Measurements from ENCODE around the gene TOMT. TPM values are rescaled to one million over a fixed set of nuclear protein-coding genes. Genes with fewer than 3 reads are reported as not detected.

TOMT gene
- total and polyA plus RNA-seq, 2 experiments from 2014 or later = not detected

DNA sequence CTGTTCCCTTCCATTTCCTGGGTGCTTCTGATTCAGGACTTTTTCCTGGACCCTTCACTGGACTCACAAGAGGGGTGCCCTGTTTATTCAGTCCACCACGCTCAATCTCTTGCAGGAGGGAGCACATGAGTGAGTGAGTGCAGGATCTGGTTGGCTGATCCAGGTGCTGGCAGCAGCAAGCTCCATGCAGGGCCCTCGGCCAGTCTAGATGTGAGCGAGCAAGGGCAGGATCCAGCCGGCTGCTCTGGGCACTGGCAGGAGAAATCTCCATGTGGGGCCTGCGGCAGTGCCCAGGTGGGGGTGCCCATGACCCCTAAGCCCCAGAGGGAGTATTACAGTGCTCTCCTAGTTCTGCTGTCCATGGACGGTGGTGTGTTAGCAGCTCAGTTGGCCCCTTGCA, 18.3 kb downstream of the TOMT start:
- H3K9me2 ChIP-seq (replicated peaks; ENCODE audit: insufficient read depth) = no peaks in the 10 kb centered on the region
- H3K4me3 ChIP-seq = no peak overlapping the region
- no peaks in the 10 kb centered on the region for H3K9me3 ChIP-seq (ENCODE audit: low read depth)
- DNase-seq (ENCODE audit: low spot score) = no peak
- no peaks in the 10 kb centered on the region for H3K79me2 ChIP-seq
- no peaks in the 10 kb centered on the region for H3K27me3 ChIP-seq
- no peaks in the 10 kb centered on the region for H3K36me3 ChIP-seq (replicated peaks; ENCODE audit: insufficient read depth, low read depth)
- TF ChIP-seq, protein P1, sequence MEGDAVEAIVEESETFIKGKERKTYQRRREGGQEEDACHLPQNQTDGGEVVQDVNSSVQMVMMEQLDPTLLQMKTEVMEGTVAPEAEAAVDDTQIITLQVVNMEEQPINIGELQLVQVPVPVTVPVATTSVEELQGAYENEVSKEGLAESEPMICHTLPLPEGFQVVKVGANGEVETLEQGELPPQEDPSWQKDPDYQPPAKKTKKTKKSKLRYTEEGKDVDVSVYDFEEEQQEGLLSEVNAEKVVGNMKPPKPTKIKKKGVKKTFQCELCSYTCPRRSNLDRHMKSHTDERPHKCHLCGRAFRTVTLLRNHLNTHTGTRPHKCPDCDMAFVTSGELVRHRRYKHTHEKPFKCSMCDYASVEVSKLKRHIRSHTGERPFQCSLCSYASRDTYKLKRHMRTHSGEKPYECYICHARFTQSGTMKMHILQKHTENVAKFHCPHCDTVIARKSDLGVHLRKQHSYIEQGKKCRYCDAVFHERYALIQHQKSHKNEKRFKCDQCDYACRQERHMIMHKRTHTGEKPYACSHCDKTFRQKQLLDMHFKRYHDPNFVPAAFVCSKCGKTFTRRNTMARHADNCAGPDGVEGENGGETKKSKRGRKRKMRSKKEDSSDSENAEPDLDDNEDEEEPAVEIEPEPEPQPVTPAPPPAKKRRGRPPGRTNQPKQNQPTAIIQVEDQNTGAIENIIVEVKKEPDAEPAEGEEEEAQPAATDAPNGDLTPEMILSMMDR (IDR thresholded peaks at IDR 0.05; ENCODE audit: poor library complexity) = no peak
- TF ChIP-seq EZH2 (IDR thresholded peaks at IDR 0.05; ENCODE audit: borderline replicate concordance) = no peak
- TF ChIP-seq EZH2phosphoT487 (IDR thresholded peaks at IDR 0.05; ENCODE audit: low read depth, severe bottlenecking, unreplicated experiment) = no peak
- WGBS (ENCODE audit: low lambda C conversion rate, missing lambda C conversion rate) = 95% methylated on average over 6 of the region's 6 CpGs
- no peak overlapping the region for H3K27ac ChIP-seq
- no peak overlapping the region for H2AFZ ChIP-seq
- H3K4me2 ChIP-seq = no peak overlapping the region
- peaks cover 4% of the 10 kb centered on the region for H3K4me1 ChIP-seq (ENCODE audit: insufficient read depth)
- no peaks in the 10 kb centered on the region for H4K20me1 ChIP-seq (ENCODE audit: insufficient read depth, poor library complexity, severe bottlenecking)

DNA sequence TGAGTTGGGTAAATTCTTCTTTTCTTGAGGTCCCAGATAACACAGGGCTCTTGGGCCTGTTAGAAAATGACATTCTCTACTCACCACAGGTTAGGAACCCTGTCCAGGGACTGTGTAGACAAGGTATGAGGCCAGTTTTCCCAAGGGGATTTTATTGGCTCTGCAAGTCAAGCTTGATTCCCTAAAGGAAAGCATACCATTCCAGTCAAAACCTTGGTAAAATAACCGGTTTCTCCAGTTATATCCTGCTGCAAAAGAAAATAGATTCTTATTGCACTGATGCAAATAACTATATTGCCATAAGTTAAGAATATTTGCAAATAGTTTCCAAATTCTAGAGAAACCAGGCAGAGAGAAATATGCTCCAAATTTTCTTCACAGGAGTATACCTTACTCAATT, 20.2 kb downstream of the TOMT start:
- no peaks in the 10 kb centered on the region for H3K9me2 ChIP-seq (replicated peaks; ENCODE audit: insufficient read depth)
- TF ChIP-seq, protein P1 (IDR thresholded peaks at IDR 0.05; ENCODE audit: poor library complexity) = no peak
- TF ChIP-seq EZH2 (IDR thresholded peaks at IDR 0.05; ENCODE audit: borderline replicate concordance) (no peak), EZH2phosphoT487 (IDR thresholded peaks at IDR 0.05; ENCODE audit: low read depth, severe bottlenecking, unreplicated experiment) (no peak)
- peaks cover 4% of the 10 kb centered on the region for H3K4me1 ChIP-seq (ENCODE audit: insufficient read depth)
- H3K36me3 ChIP-seq (replicated peaks; ENCODE audit: insufficient read depth, low read depth) = no peaks in the 10 kb centered on the region
- H2AFZ ChIP-seq = no peak overlapping the region
- no peaks in the 10 kb centered on the region for H3K79me2 ChIP-seq
- WGBS (ENCODE audit: low lambda C conversion rate, missing lambda C conversion rate) = 88% methylated on average over 1 of the region's 1 CpG
- H3K4me2 ChIP-seq = no peak overlapping the region
- H3K9me3 ChIP-seq (ENCODE audit: low read depth) = no peaks in the 10 kb centered on the region
- no peaks in the 10 kb centered on the region for H3K27me3 ChIP-seq
- DNase-seq (ENCODE audit: low spot score) = no peak
- no peaks in the 10 kb centered on the region for H4K20me1 ChIP-seq (ENCODE audit: insufficient read depth, poor library complexity, severe bottlenecking)
- H3K4me3 ChIP-seq = no peak overlapping the region
- no peak overlapping the region for H3K27ac ChIP-seq

DNA sequence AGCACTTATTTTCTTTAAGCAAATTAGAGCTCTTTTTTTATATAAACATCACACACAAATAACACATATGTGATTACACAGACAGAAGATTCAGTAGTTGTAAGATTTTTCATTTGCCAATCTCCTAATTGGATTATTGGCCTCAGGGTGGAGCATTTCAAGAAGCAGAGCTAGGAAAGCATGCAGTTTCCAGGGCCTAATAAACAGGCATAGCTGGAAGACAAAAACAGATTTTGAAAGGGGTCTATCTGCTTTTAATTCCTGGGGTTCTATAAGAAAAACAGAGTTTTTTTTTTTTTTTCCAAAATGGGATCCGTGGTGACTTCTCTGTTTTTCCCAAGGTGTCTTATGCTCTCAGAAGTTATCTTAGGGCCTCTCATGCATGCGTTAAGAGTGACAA, 22.2 kb downstream of the TOMT start:
- no peaks in the 10 kb centered on the region for H4K20me1 ChIP-seq (ENCODE audit: insufficient read depth, poor library complexity, severe bottlenecking)
- TF ChIP-seq EZH2 (IDR thresholded peaks at IDR 0.05; ENCODE audit: borderline replicate concordance) (no peak), EZH2phosphoT487 (IDR thresholded peaks at IDR 0.05; ENCODE audit: low read depth, severe bottlenecking, unreplicated experiment) (no peak)
- TF ChIP-seq, protein P1 (IDR thresholded peaks at IDR 0.05; ENCODE audit: poor library complexity) = no peak
- H3K9me3 ChIP-seq (ENCODE audit: low read depth) = no peaks in the 10 kb centered on the region
- no peaks in the 10 kb centered on the region for H3K9me2 ChIP-seq (replicated peaks; ENCODE audit: insufficient read depth)
- DNase-seq (ENCODE audit: low spot score) = no peak
- no peak overlapping the region for H3K4me3 ChIP-seq
- H3K4me2 ChIP-seq = no peak overlapping the region
- H3K36me3 ChIP-seq (replicated peaks; ENCODE audit: insufficient read depth, low read depth) = no peaks in the 10 kb centered on the region
- H3K79me2 ChIP-seq = no peaks in the 10 kb centered on the region
- H3K4me1 ChIP-seq (ENCODE audit: insufficient read depth) = peaks cover 2% of the 10 kb centered on the region
- H3K27ac ChIP-seq = no peak overlapping the region
- peaks cover 3% of the 10 kb centered on the region for H3K27me3 ChIP-seq
- no peak overlapping the region for H2AFZ ChIP-seq
- 51% methylated on average over 2 of the region's 2 CpGs for WGBS (ENCODE audit: low lambda C conversion rate, missing lambda C conversion rate)

DNA sequence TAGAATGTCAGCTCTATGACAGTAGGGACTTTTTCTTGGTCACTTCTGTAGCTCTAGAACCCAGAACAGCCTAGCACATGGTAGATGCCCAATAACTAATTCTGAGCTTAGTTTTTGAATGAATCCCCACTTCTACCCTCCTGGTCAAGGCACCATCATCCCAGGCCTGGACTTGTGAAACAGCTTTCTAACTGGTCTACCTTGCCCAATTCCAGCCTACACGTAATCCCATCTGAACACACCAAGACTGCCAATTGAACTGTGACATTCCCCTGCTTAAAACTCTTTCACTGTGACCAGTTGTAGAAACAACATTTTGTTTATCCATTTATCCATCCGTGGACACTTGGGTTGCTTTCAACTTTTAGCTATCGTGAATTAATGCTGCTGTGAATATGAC, 23.7 kb downstream of the TOMT start:
- no peaks in the 10 kb centered on the region for H3K9me2 ChIP-seq (replicated peaks; ENCODE audit: insufficient read depth)
- TF ChIP-seq EZH2phosphoT487 (IDR thresholded peaks at IDR 0.05; ENCODE audit: low read depth, severe bottlenecking, unreplicated experiment) (no peak), EZH2 (IDR thresholded peaks at IDR 0.05; ENCODE audit: borderline replicate concordance) (no peak)
- TF ChIP-seq, protein P1 (IDR thresholded peaks at IDR 0.05; ENCODE audit: poor library complexity) = no peak
- H3K4me2 ChIP-seq = no peak overlapping the region
- no peaks in the 10 kb centered on the region for H3K36me3 ChIP-seq (replicated peaks; ENCODE audit: insufficient read depth, low read depth)
- no peaks in the 10 kb centered on the region for H3K4me1 ChIP-seq (ENCODE audit: insufficient read depth)
- no peaks in the 10 kb centered on the region for H3K9me3 ChIP-seq (ENCODE audit: low read depth)
- H4K20me1 ChIP-seq (ENCODE audit: insufficient read depth, poor library complexity, severe bottlenecking) = no peaks in the 10 kb centered on the region
- H2AFZ ChIP-seq = no peak overlapping the region
- WGBS (ENCODE audit: low lambda C conversion rate, missing lambda C conversion rate) = 79% methylated on average over 3 of the region's 3 CpGs
- H3K79me2 ChIP-seq = no peaks in the 10 kb centered on the region
- H3K27me3 ChIP-seq = peaks cover 3% of the 10 kb centered on the region
- no peak overlapping the region for H3K27ac ChIP-seq
- H3K4me3 ChIP-seq = no peak overlapping the region
- DNase-seq (ENCODE audit: low spot score) = no peak

Data from hepatocyte (in vitro differentiated cells).